ENCODE results near the gene MAP3K14. TPM values are rescaled to one million over a fixed set of nuclear protein-coding genes. Genes with fewer than 3 reads are reported as not detected.
A peak's percentile ranks its signal among the peaks of the same experiment; 100 is the strongest.

The MAP3K14 gene
- total and polyA plus RNA-seq, 2 of the 4 experiments (the other 2 are of a cell fraction) = 4.1 to 21.7 TPM

DNA sequence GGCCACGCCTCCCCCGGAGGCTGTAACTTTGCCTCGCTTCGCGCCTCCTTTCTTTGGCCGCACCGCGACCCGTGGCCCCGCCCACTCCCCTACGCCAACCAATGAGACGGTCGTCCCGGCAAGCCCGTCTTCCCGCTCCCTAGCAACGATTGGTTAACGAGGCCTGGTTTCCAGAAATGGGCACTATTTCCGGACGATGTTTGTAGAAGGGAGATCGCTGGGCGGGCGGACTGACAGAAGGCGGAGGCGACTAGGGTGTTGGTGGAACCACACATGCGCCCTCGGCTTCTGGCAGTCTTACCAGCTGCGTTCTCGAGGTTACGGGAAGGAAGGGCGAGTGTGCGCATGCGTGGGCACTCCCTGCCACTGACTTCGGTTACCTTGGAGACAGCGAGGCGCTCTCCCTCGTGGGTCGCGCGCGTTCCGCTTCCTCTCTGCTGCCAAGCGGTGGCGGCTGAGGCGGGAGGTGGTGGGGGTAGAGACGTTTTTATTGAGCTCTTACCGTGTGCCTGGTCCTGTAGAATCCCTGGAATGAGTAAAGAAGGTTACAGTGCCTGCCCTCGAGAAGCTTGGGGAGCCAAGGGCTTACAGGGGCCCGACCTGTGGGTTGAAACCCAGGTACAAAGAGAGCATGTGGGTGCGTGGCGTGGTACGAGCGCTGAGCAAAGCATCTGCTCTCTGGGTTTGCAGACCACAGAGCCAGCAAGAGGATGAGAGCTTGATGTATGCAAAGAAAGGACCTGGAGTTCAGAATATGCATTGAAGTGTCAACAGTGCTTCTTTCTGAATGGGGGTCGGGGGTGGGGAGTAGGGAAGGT is 500 bp upstream of the MAP3K14 start (continued):
- TF ChIP-seq, protein P1, sequence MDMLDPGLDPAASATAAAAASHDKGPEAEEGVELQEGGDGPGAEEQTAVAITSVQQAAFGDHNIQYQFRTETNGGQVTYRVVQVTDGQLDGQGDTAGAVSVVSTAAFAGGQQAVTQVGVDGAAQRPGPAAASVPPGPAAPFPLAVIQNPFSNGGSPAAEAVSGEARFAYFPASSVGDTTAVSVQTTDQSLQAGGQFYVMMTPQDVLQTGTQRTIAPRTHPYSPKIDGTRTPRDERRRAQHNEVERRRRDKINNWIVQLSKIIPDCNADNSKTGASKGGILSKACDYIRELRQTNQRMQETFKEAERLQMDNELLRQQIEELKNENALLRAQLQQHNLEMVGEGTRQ (IDR thresholded peaks at IDR 0.05; ENCODE audit: low read depth, low read length) = peak; percentile 6; the same call in 1 of the 2 replicates
